ENCODE measurements around the gene GSTA4. TPM values are rescaled to one million over a fixed set of nuclear protein-coding genes. Genes with fewer than 3 reads are reported as not detected.

Gene GSTA4
- total RNA-seq, 1 experiment from 2014 or later = 20.9 TPM

- Histone ChIP-seq H3K4me2 (ENCODE audit: low read length) (peak overlapping the region; percentile 95), H4K20me1 (ENCODE audit: low read length) (no peaks in the 10 kb centered on the region), H3K4me1 (ENCODE audit: insufficient read depth, low read length) (peaks cover 37% of the 10 kb centered on the region), H2AFZ (ENCODE audit: low read length) (peak overlapping the region; percentile 87), H3F3A (ENCODE audit: low read length, unreplicated experiment) (no peaks in the 10 kb centered on the region), H3K27me3 (ENCODE audit: low read length) (no peaks in the 10 kb centered on the region), H3K9me3 (ENCODE audit: low read length) (no peaks in the 10 kb centered on the region), H3K4me3 (ENCODE audit: low read length) (peak overlapping the region; percentile 89), H3K36me3 (ENCODE audit: low read depth, low read length) (no peaks in the 10 kb centered on the region), H3K27ac (ENCODE audit: low read length) (peak overlapping the region; percentile 85), H3K79me2 (ENCODE audit: low read length) (peaks cover 22% of the 10 kb centered on the region), H3K9ac (ENCODE audit: low read length) (peak overlapping the region; percentile 91), H3K9me2 (replicated peaks; ENCODE audit: low read length) (no peaks in the 10 kb centered on the region)
- DNase-seq = no peak
- CTCF ChIA-PET = no interaction called here
- intact Hi-C loops (cut with micrococcal nuclease) = loop anchor here (1.0 to 5.0 kb wide), 6 partner anchors 42 to 302 kb away; no protein-coding TSS in a partner anchor
- POLR2A ChIA-PET (ENCODE audit: unreplicated experiment) = no interaction called here
- TF ChIP-seq EZH2 (IDR thresholded peaks at IDR 0.05; ENCODE audit: low read length, unreplicated experiment) = no peak
- TF ChIP-seq EZH2phosphoT487 (IDR thresholded peaks at IDR 0.05; ENCODE audit: borderline replicate concordance, low read length) = no peak
- no peak for TF ChIP-seq CTCF (conservative IDR thresholded peaks at IDR 0.05; ENCODE audit: low read depth, low read length)
- ATAC-seq = peak; percentile 5
- BruUV-seq (replicated peaks) = TSS peak; percentile 56
Observed at GRCh38 chr6:52994839-52995088, 320 bp downstream of the GSTA4 start.

- DNase-seq (peak; percentile 47), ATAC-seq (peak; percentile 0; the same call in 1 of the 2 replicates)
- intact Hi-C loops (cut with micrococcal nuclease) = loop anchor here (2.0 to 5.0 kb wide), 3 partner anchors 42 to 301 kb away; no protein-coding TSS in a partner anchor
- Histone ChIP-seq H2AFZ (ENCODE audit: low read length) (peak overlapping the region; percentile 87), H3K36me3 (ENCODE audit: low read depth, low read length) (no peaks in the 10 kb centered on the region), H3F3A (ENCODE audit: low read length, unreplicated experiment) (no peaks in the 10 kb centered on the region), H3K4me1 (ENCODE audit: insufficient read depth, low read length) (peaks cover 41% of the 10 kb centered on the region), H3K9me2 (replicated peaks; ENCODE audit: low read length) (no peaks in the 10 kb centered on the region), H3K4me2 (ENCODE audit: low read length) (peak overlapping the region; percentile 95), H3K4me3 (ENCODE audit: low read length) (peak overlapping the region; percentile 89), H3K9me3 (ENCODE audit: low read length) (no peaks in the 10 kb centered on the region), H3K27me3 (ENCODE audit: low read length) (no peaks in the 10 kb centered on the region), H4K20me1 (ENCODE audit: low read length) (no peaks in the 10 kb centered on the region), H3K79me2 (ENCODE audit: low read length) (peaks cover 22% of the 10 kb centered on the region), H3K9ac (ENCODE audit: low read length) (peak overlapping the region; percentile 91), H3K27ac (ENCODE audit: low read length) (peak overlapping the region; percentile 85)
- ChIA-PET POLR2A (ENCODE audit: unreplicated experiment) (no interaction called here), CTCF (interaction anchor here (0.6 to 1.2 kb wide), 3 partner anchors 15 to 1758 kb away, joined by 3 to 4 read pairs (median 4); no protein-coding TSS in a partner anchor)
- BruUV-seq (replicated peaks) = no TSS peak
- TF ChIP-seq CTCF (conservative IDR thresholded peaks at IDR 0.05; ENCODE audit: low read depth, low read length) = no peak
- TF ChIP-seq EZH2phosphoT487 (IDR thresholded peaks at IDR 0.05; ENCODE audit: borderline replicate concordance, low read length) = no peak
- no peak for TF ChIP-seq EZH2 (IDR thresholded peaks at IDR 0.05; ENCODE audit: low read length, unreplicated experiment)
Observed at GRCh38 chr6:52994031-52994838, 849 bp downstream of the GSTA4 start.
